Mesothelial cell of epicardium (in vitro differentiated cells): ENCODE measurements around the gene SYNE2. TPM values are rescaled to one million over a fixed set of nuclear protein-coding genes. Genes with fewer than 3 reads are reported as not detected.

Source experiments
- DNase-seq, 2 experiments: peaks; one replicate each; pipeline ENCODE4 v3.0.0; 2021; ENCODE audit warnings: low spot score in 2 of 2; ENCODE audit not compliant: unreplicated experiment in 2 of 2
- H3K27ac Mint-ChIP-seq: 2 replicates; pipeline ENCODE4 v1.8.0; 2021; ENCODE audit warnings: mixed read lengths
- H3K27me3 Mint-ChIP-seq: 2 replicates; pipeline ENCODE4 v1.8.0; 2021; ENCODE audit warnings: low read depth, mixed read lengths
- H3K36me3 Mint-ChIP-seq: 2 replicates; pipeline ENCODE4 v1.8.0; 2021; ENCODE audit warnings: mixed read lengths
- H3K4me1 Mint-ChIP-seq: 2 replicates; pipeline ENCODE4 v1.8.0; 2021; ENCODE audit warnings: mixed read lengths
- H3K4me3 Mint-ChIP-seq: 2 replicates; pipeline ENCODE4 v1.8.0; 2021; ENCODE audit warnings: mild to moderate bottlenecking, moderate library complexity, mixed read lengths
- H3K9me3 Mint-ChIP-seq: 2 replicates; pipeline ENCODE4 v1.8.0; 2021; ENCODE audit warnings: mixed read lengths
- CTCF ChIP-seq: fragments of 200-600 bp; sonication (generic); IDR thresholded peaks from one replicate; pipeline ENCODE4 v1.5.0; 2021; ENCODE audit warnings: antibody characterized with exemption; ENCODE audit not compliant: unreplicated experiment
- total RNA-seq: library from RNA; stranded (reverse); gene quantifications from 3 replicates; pipeline ENCODE4 v1.2.1, GENCODE V29; 2021

SYNE2 gene
- total RNA-seq, 1 donor from 2014 or later, result 87.1 TPM

- Mint-ChIP-seq H3K9me3 (peaks cover 6% of the 10 kb centered on the region), H3K27me3 (no peaks in the 10 kb centered on the region), H3K4me3 (no peak overlapping the region), H3K27ac (no peak overlapping the region), H3K36me3 (peaks cover 49% of the 10 kb centered on the region), H3K4me1 (no peaks in the 10 kb centered on the region)
- TF ChIP-seq CTCF, result no peak
- DNase-seq, result no peak
Measured at GRCh38 chr14:64049616-64050381, 197.0 kb downstream of the SYNE2 start.

- Mint-ChIP-seq H3K27ac (no peak overlapping the region), H3K4me3 (no peak overlapping the region), H3K27me3 (no peaks in the 10 kb centered on the region), H3K4me1 (no peaks in the 10 kb centered on the region), H3K36me3 (peaks cover 62% of the 10 kb centered on the region), H3K9me3 (peaks cover 19% of the 10 kb centered on the region)
- no peak for TF ChIP-seq CTCF
- DNase-seq, result no peak
Measured at GRCh38 chr14:64053694-64054669, 201.2 kb downstream of the SYNE2 start.

GRCh38 chr14:64059454-64060198 is 206.8 kb downstream of the SYNE2 start:
- no peaks in the 10 kb centered on the region for H3K27me3 Mint-ChIP-seq
- H3K36me3 Mint-ChIP-seq, result peaks cover 39% of the 10 kb centered on the region
- peaks cover 24% of the 10 kb centered on the region for H3K4me1 Mint-ChIP-seq
- H3K9me3 Mint-ChIP-seq, result peaks cover 13% of the 10 kb centered on the region
- no peak overlapping the region for H3K27ac Mint-ChIP-seq
- no peak overlapping the region for H3K4me3 Mint-ChIP-seq
- TF ChIP-seq CTCF, result no peak
- no peak for DNase-seq

- Mint-ChIP-seq H3K4me1 (peaks cover 24% of the 10 kb centered on the region), H3K27me3 (no peaks in the 10 kb centered on the region), H3K27ac (no peak overlapping the region), H3K4me3 (no peak overlapping the region), H3K36me3 (peaks cover 35% of the 10 kb centered on the region), H3K9me3 (peaks cover 13% of the 10 kb centered on the region)
- TF ChIP-seq CTCF, result no peak
- no peak for DNase-seq
Measured at GRCh38 chr14:64060199-64060545, 207.4 kb downstream of the SYNE2 start.

DNA sequence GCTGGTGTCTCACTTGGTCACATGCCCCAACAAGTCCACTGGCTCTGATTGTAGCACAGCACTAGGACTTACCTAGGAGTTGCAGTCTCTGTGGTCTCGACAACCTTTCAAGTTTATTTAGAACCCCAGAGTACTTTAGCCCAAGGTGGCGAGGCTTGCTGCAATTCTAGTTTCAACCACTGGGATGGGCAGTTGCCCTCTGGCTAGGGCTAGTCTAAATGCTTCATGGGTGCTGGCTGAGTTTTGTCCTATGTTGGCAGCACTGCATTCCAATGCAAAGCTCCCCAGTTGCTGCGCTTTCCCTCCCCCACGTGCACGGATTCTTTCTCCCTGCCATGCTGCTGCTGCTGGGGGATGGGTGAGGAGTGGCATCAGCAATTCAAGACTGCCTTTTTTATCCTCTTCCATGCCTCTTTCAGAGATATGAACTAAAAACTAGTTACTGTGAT is 207.9 kb downstream of the SYNE2 start:
- peak overlapping the region; percentile 57 for H3K27ac Mint-ChIP-seq
- no peaks in the 10 kb centered on the region for H3K27me3 Mint-ChIP-seq
- peak; percentile 52 for TF ChIP-seq CTCF
- H3K4me1 Mint-ChIP-seq, result peaks cover 24% of the 10 kb centered on the region
- no peak overlapping the region for H3K4me3 Mint-ChIP-seq
- peaks cover 37% of the 10 kb centered on the region for H3K36me3 Mint-ChIP-seq
- no peak for DNase-seq
- peaks cover 13% of the 10 kb centered on the region for H3K9me3 Mint-ChIP-seq
